A549 (cell line): Measurements from ENCODE around the gene MITD1. TPM values are rescaled to one million over a fixed set of nuclear protein-coding genes. Genes with fewer than 3 reads are reported as not detected.

Experiments
- ATAC-seq, 2 experiments: fragments of 200-7000 bp in 1 of 2; fragments of >200 bp in 1 of 2; cut with Nextera tagmentation in 1 of 2; cut with Tn5 transposase in 1 of 2; 3 replicates each; pipeline versions ENCODE4 v1.8.0 to v1.9.1; 2018 to 2020; ENCODE audit warnings: mild to moderate bottlenecking in 1 of 2, moderate library complexity in 1 of 2
- CTCF ChIA-PET: fragments of 300-600 bp; sonication (Branson Sonifier 250); formaldehyde crosslinking; extraction: SDS; loops from one replicate; lab custom pipeline; 2021; ENCODE audit warnings: antibody characterized with exemption, inconsistent platforms; lab: Yijun Ruan, JAX
- POLR2A ChIA-PET: fragments of 350-600 bp; formaldehyde crosslinking; extraction: SDS; loops from one replicate; lab custom pipeline; 2021; ENCODE audit warnings: antibody characterized with exemption, inconsistent platforms; lab: Yijun Ruan, JAX
- DNase-seq, 2 experiments: peaks; one replicate each; pipeline versions ENCODE4 v3.0.0 to v3.0.0-alpha.2; 2011 to 2016; ENCODE audit warnings: low read depth in 1 of 2, low spot score in 1 of 2
- FAIRE-seq: peaks from 2 replicates; lab custom pipeline; 2011; peaks lifted over from hg19 to GRCh38; lab: Jason Lieb, UNC
- H3K27ac ChIP-seq, 2 experiments: fragments of >200 bp; sonication (Bioruptor Twin); formaldehyde crosslinking; 3 replicates each; pipeline ENCODE4 v1.5.1; 2016 to 2017
- H3K4me1 ChIP-seq: fragments of >200 bp; sonication (Bioruptor Twin); formaldehyde crosslinking; 3 replicates; pipeline ENCODE4 v1.6.1; 2016
- H3K4me2 ChIP-seq: fragments of >200 bp; sonication (Bioruptor Twin); formaldehyde crosslinking; 3 replicates; pipeline ENCODE4 v1.6.1; 2016
- H3K4me3 ChIP-seq: fragments of >200 bp; sonication (Bioruptor Twin); formaldehyde crosslinking; 3 replicates; pipeline ENCODE4 v1.5.1; 2016
- H3K9me3 ChIP-seq: fragments of >200 bp; sonication (Bioruptor Twin); formaldehyde crosslinking; 3 replicates; pipeline ENCODE4 v1.6.1; 2016
- CBX8 ChIP-seq: fragments of 200-600 bp; sonication (generic); IDR thresholded peaks from 2 replicates; pipeline ENCODE4 v1.6.1; 2016
- CHD2 ChIP-seq: fragments of 150-350 bp; IDR thresholded peaks from 2 replicates; pipeline ENCODE4 v1.6.1; 2014; ENCODE audit warnings: low read length; ENCODE audit not compliant: partially characterized antibody
- EHF ChIP-seq: fragments of 250-450 bp; sonication (Bioruptor Pico); IDR thresholded peaks from 2 replicates; pipeline ENCODE4 v1.5.0; 2020; ENCODE audit warnings: mild to moderate bottlenecking
- EHMT2 ChIP-seq: fragments of 200-600 bp; sonication (generic); IDR thresholded peaks from 2 replicates; pipeline ENCODE4 v1.6.1; 2016; ENCODE audit warnings: antibody characterized with exemption, low read depth, mild to moderate bottlenecking, moderate library complexity
- EP300 ChIP-seq, 2 experiments: fragments of >200 bp; sonication (Bioruptor Twin); formaldehyde crosslinking; IDR thresholded peaks; 2 replicates in 1 of 2; 3 replicates in 1 of 2; pipeline ENCODE4 v1.6.1; 2016 to 2017
- ESRRA ChIP-seq: fragments of 150-350 bp; IDR thresholded peaks from 2 replicates; pipeline ENCODE4 v1.6.1; 2014; ENCODE audit warnings: mild to moderate bottlenecking, low read length, borderline replicate concordance
- FOSB ChIP-seq: fragments of 250-450 bp; sonication (Bioruptor Pico); IDR thresholded peaks from 2 replicates; pipeline ENCODE4 v1.5.0; 2020; ENCODE audit warnings: mild to moderate bottlenecking, moderate library complexity
- HOXB13 ChIP-seq: fragments of 250-450 bp; sonication (Bioruptor Pico); IDR thresholded peaks from 2 replicates; pipeline ENCODE4 v1.5.0; 2020; ENCODE audit warnings: low read depth, mild to moderate bottlenecking, moderate library complexity
- JUN ChIP-seq, 2 experiments: fragments of >200 bp; sonication (Bioruptor Twin); formaldehyde crosslinking; IDR thresholded peaks; 2 replicates in 1 of 2; 3 replicates in 1 of 2; pipeline ENCODE4 v1.6.1; 2016 to 2017
- KDM5A ChIP-seq: fragments of 200-600 bp; sonication (generic); IDR thresholded peaks from 2 replicates; pipeline ENCODE4 v1.6.1; 2016; ENCODE audit warnings: antibody characterized with exemption, mild to moderate bottlenecking
- MAFK ChIP-seq: fragments of 450-650 bp; IDR thresholded peaks from 2 replicates; pipeline ENCODE4 v1.6.1; 2014; ENCODE audit not compliant: partially characterized antibody
- MAZ ChIP-seq: fragments of 150-350 bp; IDR thresholded peaks from 2 replicates; pipeline ENCODE4 v1.6.1; 2014; ENCODE audit warnings: antibody characterized with exemption, low read depth, low read length, borderline replicate concordance
- NPAS2 ChIP-seq: fragments of 250-450 bp; sonication (Bioruptor Pico); IDR thresholded peaks from 2 replicates; pipeline ENCODE4 v1.8.0; 2022; ENCODE audit warnings: mild to moderate bottlenecking, moderate library complexity, borderline replicate concordance
- NR3C1 ChIP-seq: fragments of >200 bp; sonication (Bioruptor Twin); formaldehyde crosslinking; IDR thresholded peaks from 3 replicates; pipeline ENCODE4 v1.6.1; 2017
- POLR2A ChIP-seq: IDR thresholded peaks from 2 replicates; pipeline ENCODE4 v1.6.1; 2012; ENCODE audit warnings: mild to moderate bottlenecking, low read length
- POLR2AphosphoS2 ChIP-seq: conservative IDR thresholded peaks from 2 replicates; pipeline ENCODE4 v1.6.1; 2012; ENCODE audit warnings: low read length, improper control_type of control experiment, inconsistent platforms
- SMC3 ChIP-seq: fragments of >200 bp; sonication (Bioruptor Twin); formaldehyde crosslinking; IDR thresholded peaks from 3 replicates; pipeline ENCODE4 v1.6.1; 2018; ENCODE audit warnings: inconsistent platforms
- SREBF2 ChIP-seq: fragments of 450-650 bp; IDR thresholded peaks from 2 replicates; pipeline ENCODE4 v1.6.1; 2014; ENCODE audit warnings: mild to moderate bottlenecking, moderate library complexity
- ZFP36 ChIP-seq: fragments of 450-650 bp; IDR thresholded peaks from 2 replicates; pipeline ENCODE4 v1.6.1; 2014; ENCODE audit warnings: borderline replicate concordance; ENCODE audit not compliant: partially characterized antibody
- WGBS: methylation state at CpG from one replicate; pipeline ENCODE4 v1.1.6; 2017; ENCODE audit errors: missing lambda C conversion rate; 5-methylcytosine and 5-hydroxymethylcytosine counted together
- polyA plus RNA-seq, 4 experiments: library from polyadenylated mRNA; depleted of rRNA in 3 of 4; stranded (reverse); fragments of >200 nt; fragmentation: RNase III in 1 of 4; extraction: RNeasy Plus Mini Kit Qiagen cat#74134 plus additional on column Dnase treatment in 1 of 4; gene quantifications; 2 replicates in 3 of 4; 3 replicates in 1 of 4; pipeline ENCODE4 v1.2.3, GENCODE V29; 2011 to 2017
- TF ChIP-seq, protein P1 (sequence below): IDR thresholded peaks from 2 replicates; pipeline ENCODE4 v1.6.1; 2012
- TF ChIP-seq, protein P2 (sequence below): IDR thresholded peaks from 2 replicates; pipeline ENCODE4 v1.6.1; 2012
- TF ChIP-seq, protein P3 (sequence below): fragments of 250-450 bp; sonication (Bioruptor Pico); IDR thresholded peaks from 2 replicates; pipeline ENCODE4 v1.5.0; 2021; ENCODE audit warnings: mild to moderate bottlenecking, moderate library complexity, borderline replicate concordance
- TF ChIP-seq, protein P4 (sequence below): fragments of >200 bp; sonication (Bioruptor Twin); formaldehyde crosslinking; IDR thresholded peaks from 3 replicates; pipeline ENCODE4 v1.5.1; 2016

The MITD1 gene
- polyA plus RNA-seq, 2 of the 4 experiments (the other 2 are of a cell fraction), result 33.7 to 37.1 TPM

DNA sequence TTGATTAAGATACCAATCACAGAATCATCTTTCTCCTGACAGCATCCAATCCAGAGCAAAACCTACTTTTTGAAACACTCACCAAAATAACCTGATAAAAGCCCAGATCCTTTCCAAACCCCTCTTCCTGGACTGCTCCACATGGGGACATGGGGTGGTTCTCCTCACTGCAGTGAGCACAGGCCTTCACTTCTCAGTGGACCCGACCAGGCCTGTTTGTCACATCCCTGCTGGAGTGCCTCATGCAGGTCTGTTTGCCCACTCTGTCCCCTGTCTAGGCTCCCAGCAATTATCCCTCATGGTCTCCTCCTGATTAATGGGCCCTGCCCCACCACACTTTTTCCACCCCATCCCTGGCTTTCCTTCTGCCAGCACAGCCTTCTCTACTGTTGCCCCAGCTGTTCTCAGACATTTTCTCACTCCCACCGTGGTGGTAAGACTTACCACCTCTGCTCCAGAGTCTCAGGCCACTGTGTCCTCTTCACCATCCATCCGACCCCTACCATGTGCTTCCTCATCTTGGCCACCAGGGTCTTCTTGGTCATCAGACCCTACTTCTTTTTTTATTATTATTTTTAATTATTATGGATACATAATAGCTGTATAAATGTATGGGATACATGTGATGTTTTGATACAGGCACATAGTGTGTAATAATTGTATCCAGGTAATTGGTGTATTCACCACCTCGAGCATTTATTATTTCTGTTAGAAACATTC is 21.3 kb upstream of the MITD1 start (continued):
- TF ChIP-seq, protein P1, sequence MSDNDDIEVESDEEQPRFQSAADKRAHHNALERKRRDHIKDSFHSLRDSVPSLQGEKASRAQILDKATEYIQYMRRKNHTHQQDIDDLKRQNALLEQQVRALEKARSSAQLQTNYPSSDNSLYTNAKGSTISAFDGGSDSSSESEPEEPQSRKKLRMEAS, result no peak
- no peak for TF ChIP-seq EHF
- no peak for TF ChIP-seq KDM5A

DNA sequence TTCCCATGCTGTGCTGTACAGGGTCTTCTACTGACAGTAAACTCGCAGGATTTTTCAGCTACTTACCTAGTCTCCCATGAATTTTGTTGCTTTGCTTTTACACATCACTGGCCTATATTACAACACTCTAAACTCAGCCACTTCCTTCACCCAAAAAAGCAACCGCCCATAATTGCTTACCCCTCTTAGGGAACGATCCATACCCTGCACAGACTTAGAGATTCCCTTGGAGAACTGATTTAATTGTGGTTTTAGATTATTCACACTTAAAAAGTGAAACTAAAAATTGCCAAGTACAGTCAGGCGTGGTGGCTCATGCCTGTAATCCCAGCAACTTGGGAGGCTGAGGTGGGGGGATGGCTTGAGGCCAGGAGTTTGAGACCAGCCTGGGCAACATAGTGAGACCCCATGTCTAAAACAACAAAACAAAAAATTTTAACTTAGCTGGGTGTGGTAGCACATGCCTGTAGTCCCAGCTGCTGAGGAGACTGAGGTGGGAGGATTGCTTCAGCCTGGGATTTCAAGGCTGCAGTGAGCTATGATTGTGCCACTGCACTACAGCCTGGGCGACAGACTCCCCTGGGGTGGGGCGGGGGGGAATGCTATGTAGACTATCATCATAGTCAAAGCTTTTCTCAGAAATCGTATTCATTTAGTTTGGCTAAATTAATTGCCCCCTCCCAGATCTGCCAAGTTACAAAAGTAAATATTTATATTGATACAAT is 19.4 kb upstream of the MITD1 start:
- peaks cover 2% of the 10 kb centered on the region; the same call in 1 of the 3 replicates for H3K4me1 ChIP-seq
- DNase-seq (no peak), ATAC-seq (no peak; a peak in 1 of 6 replicates), FAIRE-seq (no peak)
- H3K9me3 ChIP-seq, result no peaks in the 10 kb centered on the region
- no peak overlapping the region for H3K4me2 ChIP-seq
- POLR2A ChIA-PET, result interaction anchor here (0.5 kb wide), 1 partner anchor 62 kb away, joined by 4 read pairs; no protein-coding TSS in a partner anchor
- 92% methylated on average over 6 of the region's 7 CpGs for WGBS
- no peak overlapping the region for H3K4me3 ChIP-seq
- no peak for TF ChIP-seq EHMT2
- TF ChIP-seq, protein P2, sequence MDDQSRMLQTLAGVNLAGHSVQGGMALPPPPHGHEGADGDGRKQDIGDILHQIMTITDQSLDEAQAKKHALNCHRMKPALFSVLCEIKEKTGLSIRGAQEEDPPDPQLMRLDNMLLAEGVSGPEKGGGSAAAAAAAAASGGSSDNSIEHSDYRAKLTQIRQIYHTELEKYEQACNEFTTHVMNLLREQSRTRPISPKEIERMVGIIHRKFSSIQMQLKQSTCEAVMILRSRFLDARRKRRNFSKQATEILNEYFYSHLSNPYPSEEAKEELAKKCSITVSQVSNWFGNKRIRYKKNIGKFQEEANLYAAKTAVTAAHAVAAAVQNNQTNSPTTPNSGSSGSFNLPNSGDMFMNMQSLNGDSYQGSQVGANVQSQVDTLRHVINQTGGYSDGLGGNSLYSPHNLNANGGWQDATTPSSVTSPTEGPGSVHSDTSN, result no peak
- no peak for TF ChIP-seq ZFP36
- TF ChIP-seq NR3C1, result no peak
- TF ChIP-seq MAFK, result no peak
- no peak for TF ChIP-seq NPAS2 (CRISPR knock-in tag)
- TF ChIP-seq FOSB, result no peak
- TF ChIP-seq, protein P3, sequence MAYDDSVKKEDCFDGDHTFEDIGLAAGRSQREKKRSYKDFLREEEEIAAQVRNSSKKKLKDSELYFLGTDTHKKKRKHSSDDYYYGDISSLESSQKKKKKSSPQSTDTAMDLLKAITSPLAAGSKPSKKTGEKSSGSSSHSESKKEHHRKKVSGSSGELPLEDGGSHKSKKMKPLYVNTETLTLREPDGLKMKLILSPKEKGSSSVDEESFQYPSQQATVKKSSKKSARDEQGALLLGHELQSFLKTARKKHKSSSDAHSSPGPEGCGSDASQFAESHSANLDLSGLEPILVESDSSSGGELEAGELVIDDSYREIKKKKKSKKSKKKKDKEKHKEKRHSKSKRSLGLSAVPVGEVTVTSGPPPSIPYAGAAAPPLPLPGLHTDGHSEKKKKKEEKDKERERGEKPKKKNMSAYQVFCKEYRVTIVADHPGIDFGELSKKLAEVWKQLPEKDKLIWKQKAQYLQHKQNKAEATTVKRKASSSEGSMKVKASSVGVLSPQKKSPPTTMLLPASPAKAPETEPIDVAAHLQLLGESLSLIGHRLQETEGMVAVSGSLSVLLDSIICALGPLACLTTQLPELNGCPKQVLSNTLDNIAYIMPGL (CRISPR knock-in tag), result no peak
- TF ChIP-seq JUN (IDR thresholded peaks at IDR 0.05), result no peak
- no peak for TF ChIP-seq POLR2AphosphoS2
- TF ChIP-seq ESRRA, result no peak
- no peak for TF ChIP-seq SMC3
- TF ChIP-seq MAZ, result no peak
- no peak for TF ChIP-seq HOXB13 (CRISPR knock-in tag)
- no peak for TF ChIP-seq CBX8
- no peak for TF ChIP-seq POLR2A
- TF ChIP-seq, protein P4, sequence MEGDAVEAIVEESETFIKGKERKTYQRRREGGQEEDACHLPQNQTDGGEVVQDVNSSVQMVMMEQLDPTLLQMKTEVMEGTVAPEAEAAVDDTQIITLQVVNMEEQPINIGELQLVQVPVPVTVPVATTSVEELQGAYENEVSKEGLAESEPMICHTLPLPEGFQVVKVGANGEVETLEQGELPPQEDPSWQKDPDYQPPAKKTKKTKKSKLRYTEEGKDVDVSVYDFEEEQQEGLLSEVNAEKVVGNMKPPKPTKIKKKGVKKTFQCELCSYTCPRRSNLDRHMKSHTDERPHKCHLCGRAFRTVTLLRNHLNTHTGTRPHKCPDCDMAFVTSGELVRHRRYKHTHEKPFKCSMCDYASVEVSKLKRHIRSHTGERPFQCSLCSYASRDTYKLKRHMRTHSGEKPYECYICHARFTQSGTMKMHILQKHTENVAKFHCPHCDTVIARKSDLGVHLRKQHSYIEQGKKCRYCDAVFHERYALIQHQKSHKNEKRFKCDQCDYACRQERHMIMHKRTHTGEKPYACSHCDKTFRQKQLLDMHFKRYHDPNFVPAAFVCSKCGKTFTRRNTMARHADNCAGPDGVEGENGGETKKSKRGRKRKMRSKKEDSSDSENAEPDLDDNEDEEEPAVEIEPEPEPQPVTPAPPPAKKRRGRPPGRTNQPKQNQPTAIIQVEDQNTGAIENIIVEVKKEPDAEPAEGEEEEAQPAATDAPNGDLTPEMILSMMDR, result no peak
- no peak for TF ChIP-seq SREBF2
- TF ChIP-seq EP300 (IDR thresholded peaks at IDR 0.05), result no peak
- no peak for TF ChIP-seq CHD2
- H3K27ac ChIP-seq, result no peak overlapping the region
- CTCF ChIA-PET, result interaction anchor here (0.5 to 1.0 kb wide), 3 partner anchors 9 to 363 kb away, joined by 3 to 4 read pairs (median 3); partner anchors contain the start of genes EIF5B and TXNDC9
